GM23338 (cell line): Measurements from ENCODE around the gene NDC80. TPM values are rescaled to one million over a fixed set of nuclear protein-coding genes. Genes with fewer than 3 reads are reported as not detected.

ENCODE experiments used
- ATAC-seq: fragments of 200-7000 bp; cut with Tn5 transposase; 3 replicates; pipeline ENCODE4 v1.9.1; 2020
- DNase-seq: peaks from one replicate; pipeline ENCODE4 v3.0.0-alpha.2; 2015; ENCODE audit warnings: low spot score
- H2AFZ ChIP-seq: fragments of 200-600 bp; sonication (generic); 2 replicates; pipeline ENCODE4 v1.8.0; 2016; ENCODE audit warnings: antibody characterized with exemption, mild to moderate bottlenecking, moderate library complexity
- H3F3A ChIP-seq: fragments of 200-600 bp; sonication (generic); replicated peaks from 2 replicates; pipeline ENCODE4 v1.8.0; 2017; ENCODE audit warnings: antibody characterized with exemption, mixed run types, low read depth
- H3K27ac ChIP-seq: fragments of 200-600 bp; sonication (generic); 2 replicates; pipeline ENCODE4 v1.6.1; 2016; ENCODE audit warnings: low read depth
- H3K27me3 ChIP-seq: fragments of 200-600 bp; sonication (generic); 2 replicates; pipeline ENCODE4 v1.8.0; 2016; ENCODE audit warnings: mild to moderate bottlenecking, mixed run types, moderate library complexity; ENCODE audit not compliant: insufficient read depth
- H3K36me3 ChIP-seq: fragments of 200-600 bp; sonication (generic); 2 replicates; pipeline ENCODE4 v1.8.0; 2016; ENCODE audit warnings: mild to moderate bottlenecking; ENCODE audit not compliant: insufficient read depth
- H3K4me1 ChIP-seq: fragments of 200-600 bp; sonication (generic); 2 replicates; pipeline ENCODE4 v1.8.0; 2016; ENCODE audit warnings: mild to moderate bottlenecking, moderate library complexity; ENCODE audit not compliant: insufficient read depth
- H3K4me2 ChIP-seq: fragments of 200-600 bp; sonication (generic); 2 replicates; pipeline ENCODE4 v1.7.1; 2017; ENCODE audit warnings: mixed run types
- H3K4me3 ChIP-seq: fragments of 200-600 bp; sonication (generic); 2 replicates; pipeline ENCODE4 v1.6.1; 2016; ENCODE audit warnings: mixed run types
- H3K79me2 ChIP-seq: fragments of 200-600 bp; sonication (generic); replicated peaks from 2 replicates; pipeline ENCODE4 v1.8.0; 2017; ENCODE audit warnings: mild to moderate bottlenecking; ENCODE audit not compliant: insufficient read depth
- H3K9me2 ChIP-seq: fragments of 200-600 bp; sonication (generic); 2 replicates; pipeline ENCODE4 v1.8.0; 2017; ENCODE audit not compliant: insufficient read depth
- H4K20me1 ChIP-seq: fragments of 200-600 bp; sonication (generic); replicated peaks from 2 replicates; pipeline ENCODE4 v1.8.0; 2017; ENCODE audit warnings: mild to moderate bottlenecking; ENCODE audit not compliant: insufficient read depth
- H3K27ac Mint-ChIP-seq: 2 replicates; pipeline ENCODE4 v1.8.0; 2020; ENCODE audit warnings: inconsistent platforms, mild to moderate bottlenecking, moderate library complexity, mixed read lengths
- H3K27me3 Mint-ChIP-seq: 3 replicates; pipeline ENCODE4 v1.8.0; 2022; ENCODE audit warnings: low read depth, mild to moderate bottlenecking, moderate library complexity, mixed read lengths, inconsistent platforms; ENCODE audit not compliant: insufficient read depth, poor library complexity
- H3K36me3 Mint-ChIP-seq: 3 replicates; pipeline ENCODE4 v1.8.0; 2021; ENCODE audit warnings: low read depth, mild to moderate bottlenecking, inconsistent platforms, moderate library complexity, mixed read lengths
- H3K4me1 Mint-ChIP-seq: 3 replicates; pipeline ENCODE4 v1.8.0; 2020; ENCODE audit warnings: mild to moderate bottlenecking, inconsistent platforms, mixed read lengths
- H3K4me3 Mint-ChIP-seq: 3 replicates; pipeline ENCODE4 v1.8.0; 2021; ENCODE audit warnings: moderate library complexity, mild to moderate bottlenecking, inconsistent platforms, mixed read lengths
- H3K9me3 Mint-ChIP-seq: 3 replicates; pipeline ENCODE4 v1.8.0; 2020; ENCODE audit warnings: moderate library complexity, mild to moderate bottlenecking, inconsistent platforms, mixed read lengths
- EZH2 ChIP-seq: fragments of 200-600 bp; sonication (generic); IDR thresholded peaks from one replicate; pipeline ENCODE4 v1.8.0; 2017; ENCODE audit warnings: antibody characterized with exemption, mild to moderate bottlenecking, low read depth; ENCODE audit not compliant: unreplicated experiment
- EZH2phosphoT487 ChIP-seq: fragments of 200-600 bp; sonication (generic); IDR thresholded peaks from one replicate; pipeline ENCODE4 v1.8.1; 2018; ENCODE audit warnings: antibody characterized with exemption; ENCODE audit not compliant: unreplicated experiment
- POLR2AphosphoS5 ChIP-seq: IDR thresholded peaks from 2 replicates; pipeline ENCODE4 v1.6.1; 2016; ENCODE audit warnings: antibody characterized with exemption, low read depth
- STAT1 ChIP-seq: IDR thresholded peaks from one replicate; pipeline ENCODE4 v1.6.1; 2016; ENCODE audit warnings: antibody characterized with exemption; ENCODE audit not compliant: unreplicated experiment
- polyA plus RNA-seq: library from polyadenylated mRNA; unstranded; fragments of >200 nt; fragmentation: Nextera tagmentation; extraction: Ambion mirVana; gene quantifications from 2 replicates; pipeline ENCODE4 v1.2.1, GENCODE V29; 2016
- total RNA-seq: library from RNA; depleted of rRNA; stranded (reverse); fragments of >200 nt; shearing (Covaris generic); gene quantifications from 2 replicates; pipeline ENCODE4 v1.2.3, GENCODE V29; 2014
- TF ChIP-seq, protein P1 (sequence below): fragments of 250-450 bp; sonication (Bioruptor Pico); IDR thresholded peaks from 2 replicates; pipeline ENCODE4 v1.5.0; 2020; ENCODE audit warnings: mild to moderate bottlenecking, moderate library complexity
- TF ChIP-seq, protein P2 (sequence below), 2 experiments: fragments of 200-600 bp in 1 of 2; sonication (generic) in 1 of 2; conservative IDR thresholded peaks; 2 replicates each; pipeline versions ENCODE4 v1.5.1 to v1.6.1; 2016 to 2017; ENCODE audit warnings: antibody characterized with exemption in 2 of 2, low read depth in 2 of 2, mild to moderate bottlenecking in 2 of 2, moderate library complexity in 1 of 2
- TF ChIP-seq, protein P3 (sequence below): IDR thresholded peaks from 2 replicates; pipeline ENCODE4 v1.6.1; 2016; ENCODE audit warnings: antibody characterized with exemption

NDC80 gene
- total and polyA plus RNA-seq, 2 experiments from 2014 or later, result 36.6 to 58.4 TPM

DNA sequence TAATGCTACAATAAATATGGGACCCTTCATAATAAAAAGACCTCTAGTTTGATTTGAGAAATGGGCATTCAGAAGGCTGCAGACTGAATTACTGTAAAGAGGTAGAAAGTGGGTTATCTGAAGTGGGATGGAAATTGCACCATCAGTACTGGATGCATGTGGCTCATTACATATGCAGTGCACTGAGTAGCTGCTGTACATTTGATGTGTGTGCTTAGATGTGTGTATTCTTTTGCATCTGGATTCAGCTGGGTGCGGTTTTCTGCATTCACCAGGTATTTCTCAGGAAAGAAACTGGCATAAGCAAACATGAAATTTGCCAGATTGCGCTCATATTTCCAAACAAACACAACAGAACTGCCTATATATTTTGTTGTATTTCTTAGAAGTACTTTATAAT, 38.2 kb downstream of the NDC80 start (continued):
- TF ChIP-seq, protein P1, sequence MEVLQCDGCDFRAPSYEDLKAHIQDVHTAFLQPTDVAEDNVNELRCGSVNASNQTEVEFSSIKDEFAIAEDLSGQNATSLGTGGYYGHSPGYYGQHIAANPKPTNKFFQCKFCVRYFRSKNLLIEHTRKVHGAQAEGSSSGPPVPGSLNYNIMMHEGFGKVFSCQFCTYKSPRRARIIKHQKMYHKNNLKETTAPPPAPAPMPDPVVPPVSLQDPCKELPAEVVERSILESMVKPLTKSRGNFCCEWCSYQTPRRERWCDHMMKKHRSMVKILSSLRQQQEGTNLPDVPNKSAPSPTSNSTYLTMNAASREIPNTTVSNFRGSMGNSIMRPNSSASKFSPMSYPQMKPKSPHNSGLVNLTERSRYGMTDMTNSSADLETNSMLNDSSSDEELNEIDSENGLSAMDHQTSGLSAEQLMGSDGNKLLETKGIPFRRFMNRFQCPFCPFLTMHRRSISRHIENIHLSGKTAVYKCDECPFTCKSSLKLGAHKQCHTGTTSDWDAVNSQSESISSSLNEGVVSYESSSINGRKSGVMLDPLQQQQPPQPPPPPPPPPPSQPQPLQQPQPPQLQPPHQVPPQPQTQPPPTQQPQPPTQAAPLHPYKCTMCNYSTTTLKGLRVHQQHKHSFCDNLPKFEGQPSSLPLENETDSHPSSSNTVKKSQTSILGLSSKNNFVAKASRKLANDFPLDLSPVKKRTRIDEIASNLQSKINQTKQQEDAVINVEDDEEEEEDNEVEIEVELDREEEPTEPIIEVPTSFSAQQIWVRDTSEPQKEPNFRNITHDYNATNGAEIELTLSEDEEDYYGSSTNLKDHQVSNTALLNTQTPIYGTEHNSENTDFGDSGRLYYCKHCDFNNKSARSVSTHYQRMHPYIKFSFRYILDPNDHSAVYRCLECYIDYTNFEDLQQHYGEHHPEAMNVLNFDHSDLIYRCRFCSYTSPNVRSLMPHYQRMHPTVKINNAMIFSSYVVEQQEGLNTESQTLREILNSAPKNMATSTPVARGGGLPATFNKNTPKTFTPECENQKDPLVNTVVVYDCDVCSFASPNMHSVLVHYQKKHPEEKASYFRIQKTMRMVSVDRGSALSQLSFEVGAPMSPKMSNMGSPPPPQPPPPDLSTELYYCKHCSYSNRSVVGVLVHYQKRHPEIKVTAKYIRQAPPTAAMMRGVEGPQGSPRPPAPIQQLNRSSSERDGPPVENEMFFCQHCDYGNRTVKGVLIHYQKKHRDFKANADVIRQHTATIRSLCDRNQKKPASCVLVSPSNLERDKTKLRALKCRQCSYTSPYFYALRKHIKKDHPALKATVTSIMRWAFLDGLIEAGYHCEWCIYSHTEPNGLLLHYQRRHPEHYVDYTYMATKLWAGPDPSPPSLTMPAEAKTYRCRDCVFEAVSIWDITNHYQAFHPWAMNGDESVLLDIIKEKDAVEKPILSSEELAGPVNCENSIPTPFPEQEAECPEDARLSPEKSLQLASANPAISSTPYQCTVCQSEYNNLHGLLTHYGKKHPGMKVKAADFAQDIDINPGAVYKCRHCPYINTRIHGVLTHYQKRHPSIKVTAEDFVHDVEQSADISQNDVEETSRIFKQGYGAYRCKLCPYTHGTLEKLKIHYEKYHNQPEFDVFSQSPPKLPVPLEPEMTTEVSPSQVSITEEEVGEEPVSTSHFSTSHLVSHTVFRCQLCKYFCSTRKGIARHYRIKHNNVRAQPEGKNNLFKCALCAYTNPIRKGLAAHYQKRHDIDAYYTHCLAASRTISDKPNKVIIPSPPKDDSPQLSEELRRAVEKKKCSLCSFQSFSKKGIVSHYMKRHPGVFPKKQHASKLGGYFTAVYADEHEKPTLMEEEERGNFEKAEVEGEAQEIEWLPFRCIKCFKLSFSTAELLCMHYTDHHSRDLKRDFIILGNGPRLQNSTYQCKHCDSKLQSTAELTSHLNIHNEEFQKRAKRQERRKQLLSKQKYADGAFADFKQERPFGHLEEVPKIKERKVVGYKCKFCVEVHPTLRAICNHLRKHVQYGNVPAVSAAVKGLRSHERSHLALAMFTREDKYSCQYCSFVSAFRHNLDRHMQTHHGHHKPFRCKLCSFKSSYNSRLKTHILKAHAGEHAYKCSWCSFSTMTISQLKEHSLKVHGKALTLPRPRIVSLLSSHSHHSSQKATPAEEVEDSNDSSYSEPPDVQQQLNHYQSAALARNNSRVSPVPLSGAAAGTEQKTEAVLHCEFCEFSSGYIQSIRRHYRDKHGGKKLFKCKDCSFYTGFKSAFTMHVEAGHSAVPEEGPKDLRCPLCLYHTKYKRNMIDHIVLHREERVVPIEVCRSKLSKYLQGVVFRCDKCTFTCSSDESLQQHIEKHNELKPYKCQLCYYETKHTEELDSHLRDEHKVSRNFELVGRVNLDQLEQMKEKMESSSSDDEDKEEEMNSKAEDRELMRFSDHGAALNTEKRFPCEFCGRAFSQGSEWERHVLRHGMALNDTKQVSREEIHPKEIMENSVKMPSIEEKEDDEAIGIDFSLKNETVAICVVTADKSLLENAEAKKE (CRISPR knock-in tag), result no peak
- TF ChIP-seq EZH2, result no peak

DNA sequence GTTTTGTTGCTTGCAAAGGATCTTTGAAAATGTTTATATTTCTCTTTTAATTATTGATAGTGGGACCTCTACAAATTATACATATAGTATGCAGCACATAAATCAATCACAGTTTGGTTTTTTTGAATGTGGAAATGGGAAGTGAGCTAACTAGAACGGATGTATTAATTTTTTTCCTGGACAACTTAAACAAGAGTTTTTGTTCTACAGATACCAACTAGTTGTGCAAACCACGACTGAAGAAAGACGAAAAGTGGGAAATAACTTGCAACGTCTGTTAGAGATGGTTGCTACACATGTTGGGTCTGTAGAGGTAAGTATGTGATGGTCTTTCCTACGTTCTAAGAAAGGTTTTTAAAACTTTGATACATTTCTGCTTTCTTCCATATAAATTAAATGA, 39.2 kb downstream of the NDC80 start:
- Histone ChIP-seq H3K36me3 (peaks cover 61% of the 10 kb centered on the region), H3K4me1 (no peaks in the 10 kb centered on the region), H3K27ac (no peak overlapping the region), H3K4me3 (no peak overlapping the region), H2AFZ (no peak overlapping the region), H3K27me3 (no peaks in the 10 kb centered on the region), H3K79me2 (no peaks in the 10 kb centered on the region), H3K4me2 (no peak overlapping the region), H3K9me2 (no peaks in the 10 kb centered on the region), H3F3A (no peaks in the 10 kb centered on the region), H4K20me1 (peaks cover 7% of the 10 kb centered on the region)
- peaks cover 61% of the 10 kb centered on the region for H3K36me3 Mint-ChIP-seq
- ATAC-seq, result no peak
- H3K27ac Mint-ChIP-seq, result no peak overlapping the region
- no peak overlapping the region for H3K4me3 Mint-ChIP-seq
- no peaks in the 10 kb centered on the region for H3K27me3 Mint-ChIP-seq
- no peak for DNase-seq
- H3K4me1 Mint-ChIP-seq, result no peaks in the 10 kb centered on the region
- H3K9me3 Mint-ChIP-seq, result no peaks in the 10 kb centered on the region
- no peak for TF ChIP-seq STAT1
- TF ChIP-seq EZH2, result no peak
- no peak for TF ChIP-seq POLR2AphosphoS5
- TF ChIP-seq EZH2phosphoT487, result no peak
- TF ChIP-seq, protein P1 (CRISPR knock-in tag), result no peak
- TF ChIP-seq, protein P2, sequence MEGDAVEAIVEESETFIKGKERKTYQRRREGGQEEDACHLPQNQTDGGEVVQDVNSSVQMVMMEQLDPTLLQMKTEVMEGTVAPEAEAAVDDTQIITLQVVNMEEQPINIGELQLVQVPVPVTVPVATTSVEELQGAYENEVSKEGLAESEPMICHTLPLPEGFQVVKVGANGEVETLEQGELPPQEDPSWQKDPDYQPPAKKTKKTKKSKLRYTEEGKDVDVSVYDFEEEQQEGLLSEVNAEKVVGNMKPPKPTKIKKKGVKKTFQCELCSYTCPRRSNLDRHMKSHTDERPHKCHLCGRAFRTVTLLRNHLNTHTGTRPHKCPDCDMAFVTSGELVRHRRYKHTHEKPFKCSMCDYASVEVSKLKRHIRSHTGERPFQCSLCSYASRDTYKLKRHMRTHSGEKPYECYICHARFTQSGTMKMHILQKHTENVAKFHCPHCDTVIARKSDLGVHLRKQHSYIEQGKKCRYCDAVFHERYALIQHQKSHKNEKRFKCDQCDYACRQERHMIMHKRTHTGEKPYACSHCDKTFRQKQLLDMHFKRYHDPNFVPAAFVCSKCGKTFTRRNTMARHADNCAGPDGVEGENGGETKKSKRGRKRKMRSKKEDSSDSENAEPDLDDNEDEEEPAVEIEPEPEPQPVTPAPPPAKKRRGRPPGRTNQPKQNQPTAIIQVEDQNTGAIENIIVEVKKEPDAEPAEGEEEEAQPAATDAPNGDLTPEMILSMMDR (conservative IDR thresholded peaks at IDR 0.05; ENCODE audit: low read depth in 2 of 2), result no peak
- TF ChIP-seq, protein P3, sequence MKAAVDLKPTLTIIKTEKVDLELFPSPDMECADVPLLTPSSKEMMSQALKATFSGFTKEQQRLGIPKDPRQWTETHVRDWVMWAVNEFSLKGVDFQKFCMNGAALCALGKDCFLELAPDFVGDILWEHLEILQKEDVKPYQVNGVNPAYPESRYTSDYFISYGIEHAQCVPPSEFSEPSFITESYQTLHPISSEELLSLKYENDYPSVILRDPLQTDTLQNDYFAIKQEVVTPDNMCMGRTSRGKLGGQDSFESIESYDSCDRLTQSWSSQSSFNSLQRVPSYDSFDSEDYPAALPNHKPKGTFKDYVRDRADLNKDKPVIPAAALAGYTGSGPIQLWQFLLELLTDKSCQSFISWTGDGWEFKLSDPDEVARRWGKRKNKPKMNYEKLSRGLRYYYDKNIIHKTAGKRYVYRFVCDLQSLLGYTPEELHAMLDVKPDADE, result no peak
